Measurements from ENCODE around the gene DNAH2. TPM values are rescaled to one million over a fixed set of nuclear protein-coding genes. Genes with fewer than 3 reads are reported as not detected.

Gene DNAH2
- total and polyA plus RNA-seq, 2 donors (not counting 1 experiment from before 2014, with no cell fraction given): 0.08 to 0.17 TPM

DNA sequence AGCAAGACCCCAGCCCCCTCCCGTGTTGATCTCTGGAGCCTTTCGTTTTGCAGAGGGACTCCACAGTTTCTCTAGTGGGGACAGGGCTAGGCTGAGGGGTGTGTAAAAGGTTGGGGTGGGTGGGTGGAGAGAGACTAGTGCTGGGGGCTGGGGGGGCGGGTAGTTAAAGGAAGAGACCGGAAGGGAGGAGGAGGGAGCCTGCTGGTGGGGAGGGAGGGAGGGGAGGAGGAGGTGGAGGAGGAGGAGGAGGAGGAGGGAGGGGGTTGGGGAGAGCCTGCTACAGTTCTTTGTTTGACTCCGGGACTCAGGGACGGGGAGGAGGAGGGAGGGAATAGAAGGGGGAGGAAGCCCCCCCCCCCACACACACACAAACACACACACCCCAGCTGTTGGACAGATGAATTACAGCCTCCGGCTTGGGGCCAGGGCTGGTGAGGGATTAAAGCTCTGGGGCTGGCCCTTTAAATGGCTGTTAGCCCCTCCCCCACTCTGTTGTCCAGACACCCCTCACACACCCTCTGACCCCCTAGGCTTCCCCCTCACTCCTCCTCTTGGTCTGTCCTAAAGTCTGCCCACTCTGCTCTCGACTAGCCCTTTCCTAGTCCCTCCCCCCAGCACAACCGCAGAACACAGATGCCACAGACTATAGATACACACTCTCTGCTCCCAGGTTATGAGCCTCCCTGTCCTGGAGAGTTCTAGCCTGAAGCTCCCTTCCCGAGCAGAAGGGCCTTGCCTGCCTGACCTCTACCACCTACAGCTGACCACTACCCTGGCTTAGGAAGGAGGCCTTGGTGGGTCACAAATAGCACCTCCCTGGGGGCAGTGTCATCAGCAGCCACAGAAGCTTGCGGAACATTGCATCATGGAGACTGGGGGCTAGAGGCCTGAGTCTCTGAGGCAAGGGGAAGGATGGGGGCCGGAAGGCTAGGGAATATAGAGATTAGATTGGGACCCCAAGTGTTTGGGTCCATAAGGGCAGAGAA, 120.8 kb downstream of the DNAH2 start:
- peaks cover 26% of the 10 kb centered on the region for H3K4me1 ChIP-seq (ENCODE audit: control insufficient read depth, extremely low read depth, insufficient read depth, low read length)

DNA sequence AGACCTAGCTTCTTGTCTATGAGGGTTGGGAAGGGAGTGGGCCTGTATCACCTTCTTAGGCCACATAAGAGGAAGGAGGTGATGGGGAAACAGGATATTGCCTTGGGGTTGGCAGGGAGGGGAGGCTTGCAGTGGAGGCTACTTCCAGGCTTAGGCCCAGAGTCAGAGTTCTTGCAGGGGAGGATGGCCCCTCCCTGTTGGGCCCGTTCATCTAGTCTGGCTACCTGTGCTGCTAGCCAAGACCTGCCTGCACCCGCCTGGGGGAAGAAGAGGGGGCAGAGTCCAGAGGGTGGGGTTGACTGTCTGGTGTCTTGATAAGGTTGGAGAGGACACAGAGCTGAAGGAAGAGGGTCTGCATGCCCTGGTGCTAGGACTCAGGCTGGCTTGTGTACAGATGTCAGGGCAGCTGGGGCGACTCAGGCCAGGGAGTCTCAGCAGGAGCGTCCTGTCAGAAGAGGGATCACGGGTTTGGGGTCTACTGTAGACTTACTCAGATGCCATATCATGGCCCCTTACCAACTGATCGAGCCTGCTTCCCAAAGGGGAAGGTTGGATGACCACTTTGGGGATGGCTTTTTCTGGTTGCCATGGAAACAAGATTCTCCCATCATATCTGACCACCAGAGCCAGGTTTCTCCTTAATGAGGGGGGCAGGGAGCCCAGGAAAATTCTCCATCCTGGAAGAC, 121.8 kb downstream of the DNAH2 start:
- Histone ChIP-seq H3K27ac (ENCODE audit: insufficient read depth, low read length) (peak overlapping the region; percentile 48), H3K9ac (ENCODE audit: insufficient read depth, low read length) (peak overlapping the region; percentile 27), H3K4me2 (ENCODE audit: extremely low read depth, insufficient read depth, low read length) (peak overlapping the region; percentile 75), H3K79me2 (ENCODE audit: control insufficient read depth, insufficient read depth, low read length) (peaks cover 31% of the 10 kb centered on the region), H3K4me1 (ENCODE audit: control insufficient read depth, extremely low read depth, insufficient read depth, low read length) (peaks cover 26% of the 10 kb centered on the region), H3K36me3 (ENCODE audit: control insufficient read depth, insufficient read depth, low read length) (peaks cover 7% of the 10 kb centered on the region), H4K20me1 (ENCODE audit: control insufficient read depth, extremely low read depth, insufficient read depth, low read length) (no peaks in the 10 kb centered on the region), H3K27me3 (ENCODE audit: control insufficient read depth, insufficient read depth, low read length) (no peaks in the 10 kb centered on the region), H3K9me3 (ENCODE audit: control insufficient read depth, insufficient read depth, low read depth, low read length) (no peaks in the 10 kb centered on the region), H2AFZ (ENCODE audit: low read length) (no peak overlapping the region), H3K4me3 (replicated peaks in 1 of 4; ENCODE audit: control extremely low read depth in 1 of 4, insufficient read depth in 1 of 4, low read depth in 3 of 4, low read length in 4 of 4) (peak overlapping the region in 3 of 4 experiments; percentile 38 to 92 (median 73))
- no peak for DNase-seq (ENCODE audit: low read depth in 2 of 2)
- TF ChIP-seq, protein P1, sequence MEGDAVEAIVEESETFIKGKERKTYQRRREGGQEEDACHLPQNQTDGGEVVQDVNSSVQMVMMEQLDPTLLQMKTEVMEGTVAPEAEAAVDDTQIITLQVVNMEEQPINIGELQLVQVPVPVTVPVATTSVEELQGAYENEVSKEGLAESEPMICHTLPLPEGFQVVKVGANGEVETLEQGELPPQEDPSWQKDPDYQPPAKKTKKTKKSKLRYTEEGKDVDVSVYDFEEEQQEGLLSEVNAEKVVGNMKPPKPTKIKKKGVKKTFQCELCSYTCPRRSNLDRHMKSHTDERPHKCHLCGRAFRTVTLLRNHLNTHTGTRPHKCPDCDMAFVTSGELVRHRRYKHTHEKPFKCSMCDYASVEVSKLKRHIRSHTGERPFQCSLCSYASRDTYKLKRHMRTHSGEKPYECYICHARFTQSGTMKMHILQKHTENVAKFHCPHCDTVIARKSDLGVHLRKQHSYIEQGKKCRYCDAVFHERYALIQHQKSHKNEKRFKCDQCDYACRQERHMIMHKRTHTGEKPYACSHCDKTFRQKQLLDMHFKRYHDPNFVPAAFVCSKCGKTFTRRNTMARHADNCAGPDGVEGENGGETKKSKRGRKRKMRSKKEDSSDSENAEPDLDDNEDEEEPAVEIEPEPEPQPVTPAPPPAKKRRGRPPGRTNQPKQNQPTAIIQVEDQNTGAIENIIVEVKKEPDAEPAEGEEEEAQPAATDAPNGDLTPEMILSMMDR (conservative IDR thresholded peaks at IDR 0.05 in 1 of 2, IDR thresholded peaks at IDR 0.05 in 1 of 2; ENCODE audit: low read depth in 1 of 2, low read length in 2 of 2): no peak
- TF ChIP-seq EZH2 (IDR thresholded peaks at IDR 0.05; ENCODE audit: low read length, missing control alignments): no peak

More for the DNA sequence above, 120.8 kb downstream of the DNAH2 start:
- DNase-seq (ENCODE audit: low read depth in 2 of 2): peak; percentile 75 to 88
- Histone ChIP-seq H3K79me2 (ENCODE audit: control insufficient read depth, insufficient read depth, low read length) (peaks cover 27% of the 10 kb centered on the region), H2AFZ (ENCODE audit: low read length) (no peak overlapping the region), H3K4me3 (replicated peaks in 1 of 4; ENCODE audit: control extremely low read depth in 1 of 4, insufficient read depth in 1 of 4, low read depth in 3 of 4, low read length in 4 of 4) (peak overlapping the region; percentile 15 to 92 (median 56)), H3K9ac (ENCODE audit: insufficient read depth, low read length) (peak overlapping the region; percentile 40), H3K27me3 (ENCODE audit: control insufficient read depth, insufficient read depth, low read length) (no peaks in the 10 kb centered on the region), H4K20me1 (ENCODE audit: control insufficient read depth, extremely low read depth, insufficient read depth, low read length) (no peaks in the 10 kb centered on the region), H3K27ac (ENCODE audit: insufficient read depth, low read length) (peak overlapping the region; percentile 98), H3K36me3 (ENCODE audit: control insufficient read depth, insufficient read depth, low read length) (peaks cover 7% of the 10 kb centered on the region), H3K9me3 (ENCODE audit: control insufficient read depth, insufficient read depth, low read depth, low read length) (no peaks in the 10 kb centered on the region), H3K4me2 (ENCODE audit: extremely low read depth, insufficient read depth, low read length) (peak overlapping the region; percentile 76)
- TF ChIP-seq, protein P1 (conservative IDR thresholded peaks at IDR 0.05 in 1 of 2, IDR thresholded peaks at IDR 0.05 in 1 of 2; ENCODE audit: low read depth in 1 of 2, low read length in 2 of 2): no peak
- TF ChIP-seq EZH2 (IDR thresholded peaks at IDR 0.05; ENCODE audit: low read length, missing control alignments): no peak

DNA sequence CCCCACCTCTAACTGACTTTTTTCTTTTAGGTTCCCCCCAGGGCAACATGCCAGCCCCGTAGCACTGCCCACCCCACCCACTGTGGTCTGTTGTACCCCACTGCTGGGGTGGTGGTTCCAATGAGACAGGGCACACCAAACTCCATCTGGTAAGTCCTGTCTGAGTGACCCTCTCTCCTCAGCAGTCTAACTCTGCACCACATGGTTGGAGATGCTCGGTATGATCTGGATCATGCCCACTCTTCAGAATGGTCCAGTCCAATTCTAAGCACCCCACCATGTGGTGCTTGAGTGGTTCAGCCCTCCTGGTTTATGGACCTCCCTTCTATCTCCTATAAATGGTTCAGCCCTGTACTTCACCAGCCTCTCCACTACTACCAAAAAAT, 122.3 kb downstream of the DNAH2 start:
- Histone ChIP-seq H3K36me3 (ENCODE audit: control insufficient read depth, insufficient read depth, low read length) (peaks cover 7% of the 10 kb centered on the region), H3K9me3 (ENCODE audit: control insufficient read depth, insufficient read depth, low read depth, low read length) (no peaks in the 10 kb centered on the region), H3K4me1 (ENCODE audit: control insufficient read depth, extremely low read depth, insufficient read depth, low read length) (peaks cover 26% of the 10 kb centered on the region), H3K27ac (ENCODE audit: insufficient read depth, low read length) (no peak overlapping the region), H3K27me3 (ENCODE audit: control insufficient read depth, insufficient read depth, low read length) (no peaks in the 10 kb centered on the region), H3K4me2 (ENCODE audit: extremely low read depth, insufficient read depth, low read length) (no peak overlapping the region), H2AFZ (ENCODE audit: low read length) (no peak overlapping the region), H4K20me1 (ENCODE audit: control insufficient read depth, extremely low read depth, insufficient read depth, low read length) (no peaks in the 10 kb centered on the region), H3K9ac (ENCODE audit: insufficient read depth, low read length) (no peak overlapping the region), H3K4me3 (replicated peaks in 1 of 4; ENCODE audit: control extremely low read depth in 1 of 4, insufficient read depth in 1 of 4, low read depth in 3 of 4, low read length in 4 of 4) (peak overlapping the region in 1 of 4 experiments; percentile 92), H3K79me2 (ENCODE audit: control insufficient read depth, insufficient read depth, low read length) (peaks cover 33% of the 10 kb centered on the region)
- TF ChIP-seq, protein P1 (conservative IDR thresholded peaks at IDR 0.05 in 1 of 2, IDR thresholded peaks at IDR 0.05 in 1 of 2; ENCODE audit: low read depth in 1 of 2, low read length in 2 of 2): no peak
- TF ChIP-seq EZH2 (IDR thresholded peaks at IDR 0.05; ENCODE audit: low read length, missing control alignments): no peak
- DNase-seq (ENCODE audit: low read depth in 2 of 2): peak; percentile 36 to 56

Measured in fibroblast of lung (primary cell).